Effector memory CD8-positive, alpha-beta T cell (primary cell): ENCODE results near the gene APOF.

Experiments
- ATAC-seq: fragments of 150-1000 bp; cut with Tn5 transposase; replicated peaks from 2 replicates; pipeline ENCODE4 v1.10.0; 2021; ENCODE audit warnings: mild to moderate bottlenecking, moderate library complexity
- DNase-seq, 3 experiments: peaks; one replicate each; pipeline ENCODE4 v3.0.0; 2021
- H3K27ac Mint-ChIP-seq, 2 donors: one replicate each; pipeline ENCODE4 v1.8.0; 2022; ENCODE audit warnings: mild to moderate bottlenecking in 2 of 2, mixed read lengths in 2 of 2, moderate library complexity in 2 of 2
- H3K27me3 Mint-ChIP-seq, 2 donors: one replicate each; pipeline ENCODE4 v1.8.0; 2022; ENCODE audit warnings: mixed read lengths in 2 of 2
- H3K36me3 Mint-ChIP-seq: one replicate; pipeline ENCODE4 v1.8.0; 2022; ENCODE audit warnings: mild to moderate bottlenecking, moderate library complexity, mixed read lengths; ENCODE audit not compliant: insufficient read depth
- H3K4me1 Mint-ChIP-seq, 2 donors: one replicate each; pipeline ENCODE4 v1.8.0; 2022; ENCODE audit warnings: low read depth in 2 of 2, mixed read lengths in 2 of 2
- H3K4me3 Mint-ChIP-seq, 2 donors: one replicate each; pipeline ENCODE4 v1.8.0; 2022; ENCODE audit warnings: mild to moderate bottlenecking in 2 of 2, mixed read lengths in 2 of 2, moderate library complexity in 2 of 2
- H3K9me3 Mint-ChIP-seq, 2 donors: one replicate each; pipeline ENCODE4 v1.8.0; 2022; ENCODE audit warnings: mixed read lengths in 2 of 2

APOF gene

GRCh38 chr12:56311003-56311402 is 51.7 kb downstream of the APOF start:
- Mint-ChIP-seq H3K9me3 (no peaks in the 10 kb centered on the region), H3K27ac (peak overlapping the region in 1 of 2 donors; percentile 65), H3K4me1 (peaks cover 9 to 13% of the 10 kb centered on the region in 2 donors), H3K4me3 (no peak overlapping the region), H3K27me3 (no peaks in the 10 kb centered on the region), H3K36me3 (peaks cover 51% of the 10 kb centered on the region)
- DNase-seq (no peak), ATAC-seq (no peak)
